RWPE2 (cell line): ENCODE data around the gene RGS9BP.

ENCODE experiments used
- ATAC-seq: fragments of 200-7000 bp; cut with Tn5 transposase; 3 replicates; pipeline ENCODE4 v1.9.1; 2021; ENCODE audit warnings: low read depth
- DNase-seq: peaks from one replicate; pipeline ENCODE4 v3.0.0-alpha.2; 2020; ENCODE audit warnings: low spot score
- H3K27ac ChIP-seq: fragments of 450-650 bp; 2 replicates; pipeline ENCODE4 v1.5.1; 2017; ENCODE audit warnings: mild to moderate bottlenecking; ENCODE audit not compliant: poor library complexity, severe bottlenecking
- H3K27me3 ChIP-seq: fragments of 250-450 bp; sonication (Bioruptor Pico); 2 replicates; pipeline ENCODE4 v1.5.1; 2021; ENCODE audit warnings: mild to moderate bottlenecking, moderate library complexity; ENCODE audit not compliant: insufficient read depth, poor library complexity, severe bottlenecking
- H3K36me3 ChIP-seq: fragments of 250-450 bp; sonication (Bioruptor Pico); 2 replicates; pipeline ENCODE4 v1.5.1; 2020; ENCODE audit warnings: low read depth, mild to moderate bottlenecking, moderate library complexity
- H3K4me1 ChIP-seq: fragments of 250-450 bp; sonication (Bioruptor Pico); 2 replicates; pipeline ENCODE4 v1.5.1; 2021; ENCODE audit warnings: mild to moderate bottlenecking, moderate library complexity; ENCODE audit not compliant: insufficient read depth, poor library complexity, severe bottlenecking
- H3K4me3 ChIP-seq: fragments of 250-450 bp; sonication (Bioruptor Pico); 2 replicates; pipeline ENCODE4 v1.5.1; 2021; ENCODE audit warnings: mild to moderate bottlenecking, moderate library complexity; ENCODE audit not compliant: severe bottlenecking
- H3K9me3 ChIP-seq: fragments of 250-450 bp; sonication (Bioruptor Pico); 2 replicates; pipeline ENCODE4 v1.5.1; 2021; ENCODE audit warnings: mild to moderate bottlenecking, moderate library complexity; ENCODE audit not compliant: severe bottlenecking
- CTCF ChIP-seq: fragments of 450-650 bp; IDR thresholded peaks from one replicate; pipeline ENCODE4 v1.5.1; 2017; ENCODE audit warnings: mild to moderate bottlenecking, moderate library complexity; ENCODE audit not compliant: poor library complexity, severe bottlenecking

Gene RGS9BP

DNA sequence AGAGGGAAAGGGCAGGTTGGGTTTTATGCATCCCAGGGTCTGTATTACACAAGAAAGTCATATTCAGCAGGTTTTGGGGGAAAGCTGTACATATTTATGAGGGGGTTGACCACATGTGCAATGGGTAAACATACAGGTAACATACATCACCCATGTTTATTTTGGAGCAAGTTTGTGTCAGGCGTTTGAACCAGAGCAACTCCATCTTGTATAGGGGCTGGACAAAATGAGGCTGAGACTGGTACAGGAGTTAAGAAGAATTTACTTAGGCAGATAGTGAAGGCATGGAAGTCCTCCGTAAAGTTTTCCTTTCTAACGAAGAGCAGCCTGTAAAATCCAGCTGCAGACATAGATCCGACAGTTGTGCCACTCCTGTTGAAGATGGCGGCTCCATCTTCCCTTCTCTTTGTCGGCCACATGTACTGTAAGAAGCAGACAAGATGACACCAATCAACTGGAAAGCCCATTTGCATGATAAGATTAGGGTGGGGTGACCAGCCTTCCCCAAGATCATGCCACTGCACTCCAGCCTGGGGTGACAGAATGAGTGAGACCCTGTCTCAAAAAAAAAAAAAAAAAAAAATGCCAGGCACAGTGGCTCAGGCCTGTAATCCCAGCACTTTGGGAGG is 11.3 kb downstream of the RGS9BP start:
- no peaks in the 10 kb centered on the region for H3K9me3 ChIP-seq
- peaks cover 4% of the 10 kb centered on the region for H3K4me1 ChIP-seq
- no peak overlapping the region for H3K27ac ChIP-seq
- no peak for DNase-seq
- H3K27me3 ChIP-seq: no peaks in the 10 kb centered on the region
- no peak overlapping the region for H3K4me3 ChIP-seq
- no peak for ATAC-seq
- H3K36me3 ChIP-seq: no peaks in the 10 kb centered on the region
- no peak for TF ChIP-seq CTCF

GRCh38 chr19:32687681-32688080 is 12.0 kb downstream of the RGS9BP start:
- TF ChIP-seq CTCF: no peak
- DNase-seq (no peak), ATAC-seq (no peak)
- Histone ChIP-seq H3K27me3 (no peaks in the 10 kb centered on the region), H3K36me3 (no peaks in the 10 kb centered on the region), H3K27ac (no peak overlapping the region), H3K9me3 (no peaks in the 10 kb centered on the region), H3K4me1 (peaks cover 4% of the 10 kb centered on the region), H3K4me3 (no peak overlapping the region)

DNA sequence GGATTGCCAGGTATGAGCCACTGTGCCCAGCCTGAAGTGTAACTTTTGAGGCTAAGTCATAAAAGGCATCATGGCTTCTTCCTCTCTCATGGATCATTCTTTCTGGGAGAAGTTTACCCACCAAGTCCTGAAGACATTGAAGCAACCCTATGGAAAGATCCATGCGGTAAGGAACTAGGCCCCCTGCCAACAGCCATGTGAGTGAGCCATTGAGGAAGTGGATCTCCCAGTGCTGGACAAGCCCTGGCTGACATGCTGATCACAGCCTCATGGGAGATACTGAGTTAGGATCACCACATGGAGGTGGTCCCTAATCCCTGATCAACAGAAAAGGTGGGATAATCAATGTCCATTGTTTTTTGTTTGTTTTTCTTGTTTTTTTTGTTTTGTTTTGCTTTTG is 12.7 kb downstream of the RGS9BP start:
- DNase-seq (no peak), ATAC-seq (no peak)
- Histone ChIP-seq H3K4me3 (no peak overlapping the region), H3K27me3 (no peaks in the 10 kb centered on the region), H3K9me3 (no peaks in the 10 kb centered on the region), H3K27ac (no peak overlapping the region), H3K4me1 (peaks cover 9% of the 10 kb centered on the region), H3K36me3 (peaks cover 6% of the 10 kb centered on the region)
- no peak for TF ChIP-seq CTCF

- peak within 1 kb of the TSS; percentile 79 for H3K4me3 ChIP-seq
- DNase-seq (peak; percentile 88), ATAC-seq (peak; percentile 89)
- peaks cover 30% of the 10 kb centered on the region for H3K36me3 ChIP-seq
- H3K27ac ChIP-seq: peak within 1 kb of the TSS; percentile 52
- H3K27me3 ChIP-seq: no peaks in the 10 kb centered on the region
- H3K4me1 ChIP-seq: peaks cover 15% of the 10 kb centered on the region
- no peaks in the 10 kb centered on the region for H3K9me3 ChIP-seq
- TF ChIP-seq CTCF: no peak
Measured at GRCh38 chr19:32691291-32691951, 15.8 kb downstream of the RGS9BP start, which contains the start of gene NUDT19. Gene NUDT19 (plus strand): TSS chr19:32691821. CDS start chr19:32691961, 140 bp downstream.
